HG03520 (cell line): ENCODE results near the gene ZNF385B.
"Not testable (repeated sequence)": the region's sequence is repeated elsewhere in the genome, so short reads cannot be mapped to it uniquely, and the experiment has no call there.

Experiments
- ATAC-seq: cut with Tn5 transposase; IDR thresholded peaks from one replicate; pipeline ENCODE4 v1.9.1; 2021; ENCODE audit warnings: mild to moderate bottlenecking, moderate library complexity; ENCODE audit not compliant: unreplicated experiment

The ZNF385B gene

DNA sequence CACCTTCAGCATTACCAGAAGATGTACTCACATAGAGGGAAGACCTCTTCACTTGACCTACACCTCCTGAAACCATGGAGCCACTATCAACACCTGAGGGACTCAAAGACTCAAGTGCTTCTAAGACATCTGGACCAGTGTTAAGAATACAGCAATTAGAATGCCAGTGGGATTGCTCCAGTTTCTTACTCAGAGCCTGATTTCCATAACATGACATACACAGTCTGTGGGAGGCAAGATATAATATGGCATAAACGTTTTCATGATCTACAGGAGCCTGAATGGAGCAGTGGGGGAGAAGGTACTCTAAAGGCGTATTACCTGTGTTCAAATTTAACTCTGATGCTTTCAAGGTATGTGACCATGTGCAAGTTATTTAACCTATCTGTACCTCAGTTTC, 57.2 kb downstream of the ZNF385B start:
- no peak for ATAC-seq

DNA sequence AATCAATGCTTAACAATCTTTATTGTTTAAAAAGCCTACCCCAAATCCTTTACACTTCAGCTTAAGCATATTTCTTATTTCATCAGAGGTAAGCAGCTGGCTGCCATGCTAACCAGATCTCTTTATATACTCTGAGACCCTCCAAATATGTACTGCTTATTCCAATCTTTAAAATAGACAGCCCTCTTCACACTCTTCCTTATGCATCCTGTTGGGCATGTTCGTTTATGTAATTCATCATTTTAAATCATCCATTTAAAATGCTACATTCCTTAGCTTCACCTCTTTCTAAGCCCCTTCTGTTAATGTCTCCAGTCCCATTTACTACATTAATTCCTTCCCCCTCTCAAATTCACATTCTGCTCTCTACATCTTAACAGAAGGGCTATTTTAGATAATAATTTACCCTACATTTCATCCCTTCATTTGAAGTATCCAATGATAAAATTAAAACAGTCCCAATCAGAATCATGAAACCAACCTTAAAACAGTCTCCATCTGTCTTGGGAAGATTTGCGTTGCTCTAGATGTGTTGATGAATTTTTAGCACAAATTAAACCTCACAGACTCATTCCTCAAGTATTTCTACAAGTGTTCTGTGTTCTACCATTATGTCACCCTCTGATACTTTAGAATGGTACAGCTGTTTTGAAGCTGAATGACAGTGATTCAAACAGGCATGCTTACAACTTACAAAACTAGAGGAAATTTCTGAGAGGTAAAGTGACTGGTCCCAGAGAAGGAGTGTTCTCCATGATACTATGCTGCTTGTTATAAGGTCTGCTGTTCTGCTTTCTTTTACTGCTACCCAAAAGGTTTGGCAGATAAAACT, 59.1 kb downstream of the ZNF385B start:
- ATAC-seq = no peak

DNA sequence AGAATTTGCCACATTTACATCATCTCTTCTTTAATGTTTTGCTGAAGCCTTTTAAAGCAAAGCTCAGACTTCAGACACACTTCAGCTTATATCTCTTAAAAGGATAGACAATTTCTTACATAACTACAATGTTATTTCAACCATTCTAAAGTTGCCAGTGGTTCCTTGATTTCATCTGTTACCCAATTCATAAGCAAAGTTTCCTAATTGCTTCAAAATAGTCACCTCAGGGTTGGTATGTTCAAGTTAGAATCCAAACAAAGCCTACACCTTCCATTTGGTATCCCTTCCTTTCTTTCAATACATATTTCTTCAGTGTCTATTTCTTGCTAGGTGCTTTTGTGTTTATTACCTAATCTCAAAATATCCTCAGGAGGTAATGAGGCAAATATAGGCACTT, 60.6 kb downstream of the ZNF385B start:
- ATAC-seq = no peak

- no peak for ATAC-seq
Measured at GRCh38 chr2:179796213-179797007, 65.0 kb downstream of the ZNF385B start.

- ATAC-seq = no peak
Measured at GRCh38 chr2:179793902-179794301, 67.5 kb downstream of the ZNF385B start.

DNA sequence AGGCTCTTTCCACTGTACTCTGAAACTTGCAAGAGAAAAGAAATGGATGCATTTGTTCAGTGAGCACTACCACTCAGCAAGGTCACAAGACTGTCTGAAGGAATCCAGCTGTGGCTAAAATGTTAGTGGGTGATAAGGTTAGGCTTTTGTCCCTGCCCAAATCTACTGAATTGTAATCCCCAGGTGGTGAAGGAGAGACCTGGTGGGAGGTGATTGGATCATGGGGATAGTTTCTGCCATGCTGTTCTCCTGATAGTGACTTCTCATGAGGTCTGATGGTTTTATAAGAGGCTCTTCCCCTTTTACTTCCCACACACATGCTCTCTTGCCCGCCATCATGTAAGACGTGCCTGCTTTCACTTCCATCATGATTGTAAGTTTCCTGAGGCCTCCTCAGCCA, 68.2 kb downstream of the ZNF385B start:
- no peak for ATAC-seq

DNA sequence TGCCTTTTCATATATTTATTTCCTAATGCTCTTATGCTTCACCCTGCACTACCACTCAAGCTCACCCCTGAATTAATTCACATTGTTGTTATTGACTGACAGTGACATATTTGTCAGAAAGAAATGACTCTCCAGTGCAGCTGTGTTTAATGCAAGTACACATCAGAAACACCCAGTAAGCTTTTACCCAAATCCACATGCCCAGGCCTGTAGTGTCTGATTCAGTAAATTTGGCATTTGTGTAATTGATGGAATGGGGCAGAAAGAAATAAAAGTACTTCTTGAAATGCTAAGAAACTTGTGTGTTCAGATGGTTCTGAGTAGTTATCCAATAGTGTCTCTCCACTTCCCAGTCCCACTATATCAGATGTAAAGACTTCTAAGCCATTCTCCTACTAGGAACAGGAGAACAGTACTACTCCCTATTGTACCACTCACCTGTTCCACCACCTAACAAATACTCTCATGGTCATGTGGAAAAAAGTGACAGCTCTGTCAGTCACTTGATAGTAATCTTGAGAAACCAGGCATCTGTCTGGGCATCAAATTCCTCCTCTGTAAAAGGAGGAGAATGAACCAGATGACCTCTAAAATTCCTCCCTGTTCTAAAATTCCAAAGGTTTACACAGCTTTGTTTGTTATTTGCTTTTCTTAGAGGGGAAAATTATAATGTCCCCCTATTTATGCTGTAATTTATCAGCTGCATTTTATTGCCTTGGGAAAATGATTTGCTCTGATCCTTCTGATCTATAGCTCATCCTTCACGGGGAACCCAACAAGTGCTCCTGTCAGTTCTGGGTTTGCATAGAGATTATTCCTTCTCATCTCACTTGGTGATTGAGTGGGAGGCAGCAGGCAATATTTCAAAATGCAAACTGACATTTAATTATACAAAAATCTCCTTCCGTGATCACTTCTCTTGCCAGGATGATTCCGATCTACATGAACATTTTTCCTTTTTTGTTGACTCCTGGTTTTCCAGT, 70.9 kb downstream of the ZNF385B start:
- ATAC-seq = no peak

GRCh38 chr2:179788104-179788503, 73.3 kb downstream of the ZNF385B start:
- no peak for ATAC-seq

DNA sequence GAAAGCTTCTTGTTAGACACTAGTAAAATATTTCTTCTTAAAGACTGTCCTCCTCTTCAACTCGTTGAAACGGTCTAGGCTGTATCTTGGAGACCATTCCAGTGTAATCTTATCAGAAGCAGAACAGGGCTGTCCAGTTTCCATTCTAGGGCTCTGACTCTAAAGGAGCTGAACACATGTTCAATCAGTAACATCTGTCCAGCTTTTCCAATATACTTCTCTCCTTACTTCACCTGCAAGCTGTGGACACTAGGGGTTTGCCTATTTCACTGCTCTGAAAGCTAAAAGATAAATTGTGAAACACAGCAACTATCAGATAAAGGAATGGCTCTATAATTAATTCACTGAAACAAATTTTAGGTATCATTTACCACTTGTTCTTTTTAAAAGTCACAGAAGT, 73.8 kb downstream of the ZNF385B start:
- no peak for ATAC-seq

- no peak for ATAC-seq
Measured at GRCh38 chr2:179785902-179786301, 75.5 kb downstream of the ZNF385B start.

GRCh38 chr2:179782346-179782745, 79.1 kb downstream of the ZNF385B start:
- not testable (repeated sequence) for ATAC-seq

DNA sequence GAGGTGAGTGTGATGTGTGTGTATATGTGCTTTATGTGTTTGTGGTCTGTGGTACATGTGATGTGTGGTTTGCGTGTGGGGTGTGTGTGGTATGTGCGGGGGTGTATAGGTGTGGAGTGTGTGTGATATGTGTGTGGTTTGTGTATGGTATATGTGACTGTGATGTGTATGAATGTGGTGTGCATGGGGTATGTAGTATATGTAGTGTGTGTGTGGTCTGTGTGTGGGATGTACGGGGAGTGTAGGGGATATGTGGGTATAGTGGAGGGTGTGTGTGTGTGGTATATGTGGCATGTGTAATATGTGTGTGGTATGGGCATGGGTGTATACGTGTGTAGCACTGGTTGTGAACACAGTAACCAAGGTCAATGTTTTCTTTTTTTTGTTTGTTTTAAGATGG, 87.4 kb downstream of the ZNF385B start:
- ATAC-seq = no peak

DNA sequence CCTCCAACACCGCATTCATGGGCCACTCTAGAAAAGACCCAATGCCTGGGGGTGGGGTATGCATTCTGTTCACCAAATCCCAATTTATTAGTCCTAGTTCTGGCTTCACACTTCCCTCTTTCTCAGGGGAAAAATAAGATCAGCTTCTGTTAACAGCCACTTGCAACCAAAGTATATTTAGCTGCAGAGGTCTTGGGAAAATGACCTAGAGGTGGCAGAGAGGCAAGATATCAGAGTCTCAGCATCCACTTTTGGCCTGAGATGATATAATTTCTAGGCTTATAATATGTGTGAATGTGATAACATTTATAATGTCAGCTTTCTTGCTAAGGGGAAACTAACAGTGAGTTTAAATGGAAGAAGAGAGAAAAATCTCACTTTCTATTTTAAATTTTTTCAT, 89.1 kb downstream of the ZNF385B start:
- ATAC-seq = no peak

GRCh38 chr2:179771791-179772190, 89.6 kb downstream of the ZNF385B start:
- ATAC-seq = no peak

- ATAC-seq = no peak
Measured at GRCh38 chr2:179770029-179770428, 91.4 kb downstream of the ZNF385B start.

GRCh38 chr2:179769323-179769722, 92.1 kb downstream of the ZNF385B start:
- no peak for ATAC-seq

DNA sequence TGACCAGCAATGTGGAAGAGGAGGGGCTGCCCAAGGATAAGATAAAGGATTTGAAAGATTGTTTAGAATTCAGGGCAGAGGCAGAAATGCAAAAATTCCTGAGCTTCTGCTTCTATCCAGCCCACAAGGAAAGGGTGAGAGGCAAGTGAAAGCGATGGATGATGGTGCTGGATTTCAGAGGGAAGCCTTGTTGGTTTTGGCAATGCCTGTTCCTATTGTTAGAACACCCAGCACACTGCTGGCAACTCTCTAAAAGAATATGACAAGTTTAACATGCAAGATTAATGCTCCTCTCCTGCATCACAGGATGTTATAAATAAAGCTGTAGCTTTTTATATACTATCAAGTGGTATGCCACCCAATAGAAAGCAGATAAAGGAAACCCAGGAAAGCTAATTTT, 92.6 kb downstream of the ZNF385B start:
- no peak for ATAC-seq

DNA sequence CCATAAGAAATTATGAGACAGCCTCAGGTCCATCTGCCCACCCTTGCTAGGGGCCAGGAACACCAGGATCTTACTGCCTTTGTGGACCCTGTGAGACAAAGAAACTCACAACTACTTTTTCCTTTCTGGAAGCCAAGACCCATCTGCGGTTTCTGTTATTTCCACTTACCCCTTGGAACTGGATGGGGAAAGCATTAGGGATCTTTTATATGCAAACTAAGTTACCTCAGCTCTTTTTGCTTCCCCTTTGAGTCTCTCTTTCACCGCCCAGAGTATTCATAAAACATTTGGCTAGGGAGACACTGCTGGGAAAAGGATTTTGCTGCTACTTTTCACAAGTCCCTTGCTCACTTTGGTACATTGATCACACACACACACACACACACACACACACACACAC, 95.7 kb downstream of the ZNF385B start:
- ATAC-seq = no peak

- ATAC-seq = peak; percentile 62
Measured at GRCh38 chr2:179764710-179765109, 96.7 kb downstream of the ZNF385B start.

GRCh38 chr2:179758636-179759035, 102.8 kb downstream of the ZNF385B start:
- ATAC-seq = no peak
